ENCODE results near the gene FRMD4A.

The FRMD4A gene

DNA sequence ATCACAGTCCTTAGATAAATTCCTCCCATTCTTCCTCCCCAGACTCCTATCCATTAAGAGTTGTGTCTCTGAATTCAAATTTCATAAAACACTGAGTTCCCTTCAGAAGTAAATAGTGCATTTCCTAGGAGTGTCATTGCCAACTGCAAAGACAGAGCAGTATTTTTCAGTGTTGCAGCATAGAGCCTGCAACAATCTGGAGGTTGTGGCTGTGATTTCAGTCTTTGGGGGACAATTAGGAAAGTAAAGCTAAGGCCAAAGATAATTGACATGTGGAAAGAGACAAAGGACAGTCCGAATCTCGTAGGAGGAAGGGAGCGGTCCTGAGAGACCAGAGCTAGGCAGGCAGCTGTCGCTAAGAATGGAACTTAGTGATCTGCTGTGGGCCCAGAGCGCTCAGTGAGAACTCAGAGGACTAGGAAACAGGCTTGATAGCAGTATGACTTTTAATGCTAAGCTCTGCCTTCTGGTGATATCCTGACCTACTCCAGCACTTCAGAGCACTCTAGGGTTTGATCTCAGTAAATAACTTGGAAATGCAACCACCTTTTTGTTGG is 697.8 kb downstream of the FRMD4A start:
- no peak overlapping the region for H3K4me3 Mint-ChIP-seq
- H3K27ac Mint-ChIP-seq = no peak overlapping the region
- peaks cover 5% of the 10 kb centered on the region for H3K36me3 Mint-ChIP-seq (ENCODE audit: low read depth)
- no peaks in the 10 kb centered on the region for H3K9me3 Mint-ChIP-seq
- H3K4me1 Mint-ChIP-seq (ENCODE audit: low read depth) = no peaks in the 10 kb centered on the region
- H3K27me3 Mint-ChIP-seq (ENCODE audit: low read depth) = no peaks in the 10 kb centered on the region

GRCh38 chr10:13632440-13632839 is 698.3 kb downstream of the FRMD4A start:
- H3K36me3 Mint-ChIP-seq (ENCODE audit: low read depth) = peaks cover 5% of the 10 kb centered on the region

GRCh38 chr10:13631594-13631993 is 699.1 kb downstream of the FRMD4A start:
- Mint-ChIP-seq H3K27ac (no peak overlapping the region), H3K27me3 (ENCODE audit: low read depth) (no peaks in the 10 kb centered on the region), H3K4me1 (ENCODE audit: low read depth) (no peaks in the 10 kb centered on the region), H3K9me3 (no peaks in the 10 kb centered on the region), H3K4me3 (no peak overlapping the region), H3K36me3 (ENCODE audit: low read depth) (peaks cover 5% of the 10 kb centered on the region)

More at GRCh38 chr10:13632440-13632839, 698.3 kb downstream of the FRMD4A start:
- H3K4me3 Mint-ChIP-seq = no peak overlapping the region
- no peaks in the 10 kb centered on the region for H3K27me3 Mint-ChIP-seq (ENCODE audit: low read depth)
- no peak overlapping the region for H3K27ac Mint-ChIP-seq
- no peaks in the 10 kb centered on the region for H3K4me1 Mint-ChIP-seq (ENCODE audit: low read depth)
- H3K9me3 Mint-ChIP-seq = no peaks in the 10 kb centered on the region

DNA sequence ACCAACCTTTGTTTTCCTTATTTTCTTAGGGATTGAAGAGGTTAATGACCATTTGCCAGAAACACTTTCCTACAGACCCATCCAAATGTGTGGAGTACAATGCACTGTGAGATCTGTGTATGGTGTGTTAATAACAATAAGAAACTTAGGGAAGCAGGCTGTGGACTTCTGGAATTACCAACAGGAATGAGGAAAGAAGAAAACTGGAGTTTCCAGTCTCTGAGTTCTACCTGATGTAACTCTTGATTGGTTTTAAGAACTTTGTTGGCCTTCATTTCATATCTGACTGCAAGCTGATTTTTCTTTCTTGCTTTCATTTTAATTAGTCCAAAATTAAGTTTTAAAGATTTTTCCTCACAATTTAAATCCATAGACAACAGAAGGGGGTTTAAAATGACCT is 700.5 kb downstream of the FRMD4A start:
- no peak overlapping the region for H3K4me3 Mint-ChIP-seq
- no peaks in the 10 kb centered on the region for H3K27me3 Mint-ChIP-seq (ENCODE audit: low read depth)
- H3K9me3 Mint-ChIP-seq = no peaks in the 10 kb centered on the region
- peaks cover 6% of the 10 kb centered on the region for H3K36me3 Mint-ChIP-seq (ENCODE audit: low read depth)
- H3K4me1 Mint-ChIP-seq (ENCODE audit: low read depth) = no peaks in the 10 kb centered on the region
- H3K27ac Mint-ChIP-seq = no peak overlapping the region

DNA sequence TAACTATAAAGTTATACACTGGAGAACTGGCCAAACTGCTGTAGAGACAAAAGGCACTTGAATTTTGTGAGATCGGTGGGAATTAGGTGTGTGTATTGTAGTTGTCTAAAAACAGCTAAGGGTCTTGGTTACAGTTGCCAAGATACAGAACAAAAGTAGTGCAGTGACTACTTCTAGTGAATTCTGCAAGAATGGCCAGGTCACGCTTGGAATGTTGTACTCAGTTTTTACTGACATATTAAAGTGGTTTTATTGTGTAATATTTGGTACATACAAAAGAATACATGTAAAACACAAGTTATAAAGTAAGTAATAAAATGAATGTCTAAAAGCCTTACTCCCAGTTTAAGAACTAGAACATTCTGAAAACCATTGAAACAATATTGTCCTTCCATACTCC is 701.6 kb downstream of the FRMD4A start:
- Mint-ChIP-seq H3K27me3 (ENCODE audit: low read depth) (no peaks in the 10 kb centered on the region), H3K27ac (no peak overlapping the region), H3K4me3 (no peak overlapping the region), H3K36me3 (ENCODE audit: low read depth) (peaks cover 5% of the 10 kb centered on the region), H3K4me1 (ENCODE audit: low read depth) (no peaks in the 10 kb centered on the region), H3K9me3 (no peaks in the 10 kb centered on the region)

DNA sequence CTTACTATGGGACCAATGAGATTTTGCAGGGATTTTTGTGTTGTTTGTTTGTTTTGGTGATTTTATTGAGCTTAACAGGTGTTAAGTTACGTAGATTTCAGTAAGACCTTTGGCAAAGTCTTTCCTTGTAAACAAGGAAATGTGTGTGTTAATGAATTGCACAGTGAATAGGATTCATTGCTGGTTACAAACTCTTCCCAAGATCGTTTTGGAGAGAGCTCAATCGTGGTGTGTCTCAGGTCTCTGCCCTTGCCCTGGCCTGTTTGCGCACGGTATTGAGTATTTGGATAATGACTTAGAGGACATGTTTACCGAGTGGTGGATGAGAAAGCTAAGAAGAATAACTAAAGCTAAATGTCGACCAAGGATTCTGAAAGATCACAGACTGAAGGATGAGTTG is 702.1 kb downstream of the FRMD4A start:
- H3K27ac Mint-ChIP-seq = no peak overlapping the region
- no peaks in the 10 kb centered on the region for H3K27me3 Mint-ChIP-seq (ENCODE audit: low read depth)
- H3K4me1 Mint-ChIP-seq (ENCODE audit: low read depth) = no peaks in the 10 kb centered on the region
- peaks cover 5% of the 10 kb centered on the region for H3K36me3 Mint-ChIP-seq (ENCODE audit: low read depth)
- no peak overlapping the region for H3K4me3 Mint-ChIP-seq
- H3K9me3 Mint-ChIP-seq = no peaks in the 10 kb centered on the region

DNA sequence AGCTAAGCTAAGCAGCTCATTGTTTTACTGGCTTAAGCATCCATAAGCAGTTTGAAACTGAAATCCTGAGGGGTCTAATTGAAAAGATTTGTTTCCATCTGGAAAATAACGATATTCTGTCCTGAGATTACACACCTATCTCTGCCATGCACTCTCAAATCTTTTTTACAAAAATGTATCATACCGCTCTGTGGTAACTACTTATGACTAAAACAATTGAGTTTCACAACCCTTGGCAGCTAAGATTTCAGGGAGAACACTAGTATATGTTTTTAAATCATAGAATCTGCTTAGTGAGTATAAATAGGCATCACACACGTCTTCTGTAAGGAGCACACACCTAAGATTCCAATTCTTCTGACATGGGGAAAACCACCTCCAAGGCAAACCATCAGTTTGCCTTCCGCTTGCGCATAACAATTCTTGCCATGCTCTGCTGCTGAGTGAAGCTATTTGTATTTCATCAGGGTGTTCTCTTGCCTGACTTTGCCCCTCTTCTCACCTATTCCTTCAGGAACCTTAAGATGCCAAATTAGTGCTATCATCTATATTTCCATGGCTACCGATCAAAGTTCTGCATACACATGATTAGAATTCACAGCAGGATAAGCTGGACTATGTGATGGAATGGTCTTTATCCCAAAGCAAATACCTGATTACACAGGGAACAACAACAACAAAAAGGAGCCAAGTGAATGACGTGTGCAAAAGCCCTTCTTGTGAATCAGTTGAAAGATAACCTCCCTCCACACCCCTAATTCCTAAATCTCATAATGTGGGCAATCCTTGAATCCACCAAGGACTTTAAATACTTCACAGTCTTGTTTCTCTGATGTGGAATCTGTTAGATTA is 703.0 kb downstream of the FRMD4A start:
- Mint-ChIP-seq H3K4me1 (ENCODE audit: low read depth) (no peaks in the 10 kb centered on the region), H3K4me3 (no peak overlapping the region), H3K36me3 (ENCODE audit: low read depth) (peaks cover 5% of the 10 kb centered on the region), H3K27me3 (ENCODE audit: low read depth) (no peaks in the 10 kb centered on the region), H3K9me3 (no peaks in the 10 kb centered on the region), H3K27ac (no peak overlapping the region)

- Mint-ChIP-seq H3K36me3 (ENCODE audit: low read depth) (peaks cover 6% of the 10 kb centered on the region), H3K4me1 (ENCODE audit: low read depth) (no peaks in the 10 kb centered on the region), H3K27me3 (ENCODE audit: low read depth) (no peaks in the 10 kb centered on the region), H3K27ac (no peak overlapping the region), H3K4me3 (no peak overlapping the region), H3K9me3 (no peaks in the 10 kb centered on the region)
Observed at GRCh38 chr10:13624630-13625029, 706.1 kb downstream of the FRMD4A start.

GRCh38 chr10:13621931-13622330 is 708.8 kb downstream of the FRMD4A start:
- Mint-ChIP-seq H3K9me3 (no peaks in the 10 kb centered on the region), H3K27me3 (ENCODE audit: low read depth) (no peaks in the 10 kb centered on the region), H3K4me1 (ENCODE audit: low read depth) (no peaks in the 10 kb centered on the region), H3K4me3 (no peak overlapping the region), H3K27ac (no peak overlapping the region), H3K36me3 (ENCODE audit: low read depth) (peaks cover 14% of the 10 kb centered on the region)

DNA sequence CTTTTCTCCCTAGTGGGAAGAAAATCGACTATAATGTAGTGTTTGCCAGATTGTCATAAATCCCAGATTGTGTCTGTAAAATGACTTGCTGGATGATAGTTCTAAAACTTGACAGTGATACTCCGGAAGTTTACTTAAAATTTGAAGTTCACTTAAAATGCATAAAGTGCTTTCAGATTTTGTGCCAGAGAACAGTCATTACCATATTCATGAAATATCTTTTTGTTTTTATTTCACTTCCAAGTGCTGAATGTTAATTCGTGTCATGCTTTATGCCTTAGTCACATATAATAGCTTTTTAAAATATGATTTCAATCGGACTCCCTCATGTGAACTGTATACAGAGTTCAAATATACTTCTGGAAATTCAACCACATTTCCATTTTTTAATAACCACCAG is 713.6 kb downstream of the FRMD4A start:
- Mint-ChIP-seq H3K4me3 (no peak overlapping the region), H3K36me3 (ENCODE audit: low read depth) (peaks cover 25% of the 10 kb centered on the region), H3K9me3 (no peaks in the 10 kb centered on the region), H3K4me1 (ENCODE audit: low read depth) (no peaks in the 10 kb centered on the region), H3K27ac (no peak overlapping the region), H3K27me3 (ENCODE audit: low read depth) (no peaks in the 10 kb centered on the region)

DNA sequence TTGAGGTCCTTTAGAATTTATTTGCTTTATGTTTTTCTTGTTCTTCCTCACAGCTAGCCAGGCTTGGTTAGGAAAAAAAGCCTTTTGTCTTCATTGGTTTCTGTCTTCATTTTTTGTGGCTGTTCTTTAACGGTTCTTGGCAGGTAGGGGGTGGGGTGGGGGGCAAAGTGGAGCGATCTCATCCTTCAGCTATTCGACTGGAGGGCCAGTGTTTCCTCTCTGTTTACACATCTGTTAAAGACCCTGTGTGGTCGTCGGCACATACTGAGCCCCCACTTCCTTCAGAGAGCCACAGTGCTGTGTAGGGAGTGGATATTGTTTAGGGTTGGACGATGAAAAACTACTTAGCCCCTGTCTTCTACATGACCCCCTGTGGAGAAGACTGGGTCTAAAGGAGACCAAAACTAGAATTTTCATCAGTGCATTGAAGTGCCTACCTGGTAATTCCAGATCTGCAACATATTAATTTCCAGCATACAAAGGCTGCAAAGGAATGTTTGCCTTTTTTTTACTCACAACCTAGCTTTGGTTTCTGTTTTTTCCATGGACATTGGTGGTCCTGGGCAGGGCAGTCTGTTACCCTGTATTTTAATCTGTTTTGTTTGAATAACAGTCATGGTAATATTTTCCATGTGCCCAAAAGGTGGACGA is 714.9 kb downstream of the FRMD4A start:
- H3K9me3 Mint-ChIP-seq = no peaks in the 10 kb centered on the region
- H3K4me3 Mint-ChIP-seq = no peak overlapping the region
- H3K27me3 Mint-ChIP-seq (ENCODE audit: low read depth) = no peaks in the 10 kb centered on the region
- H3K4me1 Mint-ChIP-seq (ENCODE audit: low read depth) = no peaks in the 10 kb centered on the region
- H3K36me3 Mint-ChIP-seq (ENCODE audit: low read depth) = peaks cover 30% of the 10 kb centered on the region
- H3K27ac Mint-ChIP-seq = no peak overlapping the region

DNA sequence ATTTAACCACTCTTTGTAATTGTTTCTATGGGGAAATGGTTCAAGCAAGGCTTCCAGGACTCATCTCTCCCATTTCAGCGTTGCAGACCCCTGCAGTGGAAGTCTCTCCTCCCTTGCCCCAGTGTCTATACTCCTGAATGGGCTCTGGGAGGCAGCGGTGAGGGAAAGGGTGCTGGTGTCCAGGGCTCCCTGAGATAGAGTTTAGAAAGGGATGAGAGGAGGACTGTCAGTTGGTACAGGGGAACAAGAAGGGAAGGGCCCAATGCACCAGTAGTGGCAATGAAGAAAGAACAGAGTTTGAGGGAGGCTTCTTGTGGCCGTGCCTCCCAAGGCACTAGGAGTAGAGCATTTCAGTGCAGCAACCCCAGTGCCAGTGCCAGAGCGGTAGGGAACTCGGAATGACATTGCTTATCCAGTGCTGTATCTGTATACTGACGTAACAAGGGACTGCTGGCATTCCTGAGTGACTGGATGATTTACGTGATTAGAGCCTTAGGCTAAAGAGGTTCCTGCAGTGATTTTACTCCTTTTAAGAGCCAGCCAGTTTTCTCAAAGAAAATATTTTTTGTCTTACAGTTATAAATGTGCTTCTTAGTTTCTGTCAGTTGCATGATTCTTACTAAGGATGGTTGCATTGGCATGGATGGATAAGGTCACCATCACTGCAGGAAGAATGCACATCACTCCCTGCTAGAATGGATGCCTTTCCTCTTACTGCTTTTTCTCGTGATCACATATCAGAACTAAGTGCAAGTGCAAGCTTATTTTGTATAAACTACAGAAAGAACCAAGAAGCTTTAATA is 716.0 kb downstream of the FRMD4A start:
- Mint-ChIP-seq H3K27me3 (ENCODE audit: low read depth) (no peaks in the 10 kb centered on the region), H3K4me3 (no peak overlapping the region), H3K9me3 (no peaks in the 10 kb centered on the region), H3K27ac (no peak overlapping the region), H3K36me3 (ENCODE audit: low read depth) (peaks cover 33% of the 10 kb centered on the region), H3K4me1 (ENCODE audit: low read depth) (no peaks in the 10 kb centered on the region)

DNA sequence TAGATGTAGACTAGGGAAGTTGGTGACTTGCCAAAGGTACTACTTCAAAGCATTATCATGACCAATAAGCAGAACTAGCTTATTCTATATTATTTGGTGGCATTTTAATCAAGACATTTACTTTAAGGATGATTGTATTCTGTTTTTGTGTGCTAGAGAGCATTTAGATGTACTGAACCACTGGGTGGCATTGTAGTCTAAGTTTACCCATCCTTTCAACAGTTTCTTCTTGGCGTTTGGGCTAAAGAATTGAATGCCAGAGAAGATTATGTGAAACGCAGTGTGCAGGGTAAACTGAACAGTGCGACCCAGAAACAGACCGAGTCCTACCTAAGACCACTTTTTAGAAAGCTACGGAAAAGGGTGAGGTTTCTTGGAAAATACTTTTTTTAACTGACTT is 717.2 kb downstream of the FRMD4A start:
- no peaks in the 10 kb centered on the region for H3K27me3 Mint-ChIP-seq (ENCODE audit: low read depth)
- H3K4me3 Mint-ChIP-seq = no peak overlapping the region
- no peaks in the 10 kb centered on the region for H3K9me3 Mint-ChIP-seq
- no peaks in the 10 kb centered on the region for H3K4me1 Mint-ChIP-seq (ENCODE audit: low read depth)
- peaks cover 30% of the 10 kb centered on the region for H3K36me3 Mint-ChIP-seq (ENCODE audit: low read depth)
- no peak overlapping the region for H3K27ac Mint-ChIP-seq

DNA sequence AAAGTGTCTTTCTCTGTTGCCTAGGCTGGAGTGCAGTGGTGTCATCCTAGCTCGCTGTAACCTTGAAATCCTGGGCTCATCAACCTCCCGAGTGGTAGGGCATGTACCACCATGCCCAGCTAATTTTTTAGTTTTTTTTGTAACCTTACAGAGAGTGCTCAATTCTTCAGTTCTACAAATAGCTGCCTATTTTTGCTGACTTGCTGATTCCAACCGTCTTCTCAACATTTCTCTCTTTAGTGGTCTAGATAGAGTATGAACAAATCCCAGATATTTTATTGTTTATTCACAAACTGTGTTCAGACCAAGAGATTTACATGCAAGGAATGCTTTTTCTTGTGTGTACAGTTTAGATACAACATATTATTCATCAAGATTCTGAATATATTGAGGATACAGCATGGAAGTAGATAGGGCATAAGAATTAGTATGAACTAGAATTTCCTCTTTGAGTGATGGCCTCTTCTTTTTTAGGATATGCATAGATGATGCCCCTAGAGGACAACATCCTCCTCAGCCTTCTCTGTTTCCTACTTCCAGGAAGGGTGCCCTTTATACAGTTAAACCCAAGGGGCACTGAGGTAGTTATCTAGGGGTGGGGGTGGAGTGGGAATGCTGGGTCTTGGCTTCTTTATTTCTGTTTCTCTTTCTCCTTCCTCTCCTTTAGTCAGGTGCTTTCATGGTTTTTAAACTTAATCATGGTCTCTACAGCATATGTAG is 717.9 kb downstream of the FRMD4A start:
- no peak overlapping the region for H3K4me3 Mint-ChIP-seq
- no peaks in the 10 kb centered on the region for H3K9me3 Mint-ChIP-seq
- peaks cover 30% of the 10 kb centered on the region for H3K36me3 Mint-ChIP-seq (ENCODE audit: low read depth)
- no peaks in the 10 kb centered on the region for H3K27me3 Mint-ChIP-seq (ENCODE audit: low read depth)
- no peak overlapping the region for H3K27ac Mint-ChIP-seq
- H3K4me1 Mint-ChIP-seq (ENCODE audit: low read depth) = no peaks in the 10 kb centered on the region

All from T-helper 1 cell treated with Interleukin-12 subunit alpha and Interleukin-12 subunit beta and Interleukin-4 antibody, amounts not matched to agents 30 μg/mL and 1 μg/mL, for 36 hours (primary cell).